DND-41 (cell line): ENCODE data around the gene MMP7.

Source experiments
- ATAC-seq: fragments of 200-7000 bp; cut with Tn5 transposase; 3 replicates; pipeline ENCODE4 v1.9.1; 2021; ENCODE audit warnings: low read depth; ENCODE audit not compliant: insufficient read depth
- DNase-seq: peaks from one replicate; pipeline ENCODE4 v3.0.0-alpha.2; 2020
- H2AFZ ChIP-seq: 2 replicates; pipeline ENCODE4 v1.6.0; 2012; ENCODE audit warnings: low read depth, low read length
- H3K27ac ChIP-seq: 2 replicates; pipeline ENCODE4 v1.5.1; 2012; ENCODE audit warnings: low read length, inconsistent platforms
- H3K27me3 ChIP-seq: fragments of 200-600 bp; sonication (generic); 2 replicates; pipeline ENCODE4 v1.6.0; 2012; ENCODE audit warnings: low read length, mild to moderate bottlenecking, inconsistent platforms; ENCODE audit not compliant: insufficient read depth, poor library complexity
- H3K36me3 ChIP-seq: 2 replicates; pipeline ENCODE4 v1.5.1; 2012; ENCODE audit warnings: low read length, inconsistent platforms; ENCODE audit not compliant: insufficient read depth
- H3K4me1 ChIP-seq: 2 replicates; pipeline ENCODE4 v1.5.1; 2012; ENCODE audit warnings: mild to moderate bottlenecking, low read length; ENCODE audit not compliant: insufficient read depth
- H3K4me2 ChIP-seq: 2 replicates; pipeline ENCODE4 v1.6.0; 2012; ENCODE audit warnings: mild to moderate bottlenecking, moderate library complexity, low read length, inconsistent platforms; ENCODE audit not compliant: insufficient read depth
- H3K4me3 ChIP-seq, 2 experiments: fragments of 200-600 bp in 1 of 2; shearing (Covaris generic) in 1 of 2; 2 replicates each; pipeline ENCODE4 v1.5.1; 2012 to 2016; ENCODE audit warnings: inconsistent platforms in 2 of 2, low read length in 2 of 2, mild to moderate bottlenecking in 2 of 2, low read depth in 1 of 2, moderate library complexity in 1 of 2
- H3K79me2 ChIP-seq: 2 replicates; pipeline ENCODE4 v1.6.0; 2012; ENCODE audit warnings: low read length, inconsistent platforms; ENCODE audit not compliant: insufficient read depth
- H3K9ac ChIP-seq: 2 replicates; pipeline ENCODE4 v1.6.0; 2012; ENCODE audit warnings: low read depth, mild to moderate bottlenecking, inconsistent platforms, low read length, moderate library complexity
- H3K9me3 ChIP-seq: 2 replicates; pipeline ENCODE4 v1.5.1; 2012; ENCODE audit warnings: low read length, moderate library complexity, mild to moderate bottlenecking, inconsistent platforms; ENCODE audit not compliant: insufficient read depth, severe bottlenecking
- H4K20me1 ChIP-seq: 2 replicates; pipeline ENCODE4 v1.6.0; 2012; ENCODE audit warnings: low read length; ENCODE audit not compliant: insufficient read depth
- EZH2 ChIP-seq: IDR thresholded peaks from 3 replicates; pipeline ENCODE4 v1.6.1; 2012; ENCODE audit warnings: borderline replicate concordance, low read depth, mild to moderate bottlenecking, moderate library complexity, low read length, inconsistent platforms; ENCODE audit not compliant: severe bottlenecking
- TF ChIP-seq, protein P1 (sequence below): IDR thresholded peaks from 2 replicates; pipeline ENCODE4 v1.5.1; 2012; ENCODE audit warnings: borderline replicate concordance, low read length, moderate library complexity, mild to moderate bottlenecking; ENCODE audit not compliant: poor library complexity, severe bottlenecking; ENCODE audit errors: extremely low read depth

Gene MMP7

DNA sequence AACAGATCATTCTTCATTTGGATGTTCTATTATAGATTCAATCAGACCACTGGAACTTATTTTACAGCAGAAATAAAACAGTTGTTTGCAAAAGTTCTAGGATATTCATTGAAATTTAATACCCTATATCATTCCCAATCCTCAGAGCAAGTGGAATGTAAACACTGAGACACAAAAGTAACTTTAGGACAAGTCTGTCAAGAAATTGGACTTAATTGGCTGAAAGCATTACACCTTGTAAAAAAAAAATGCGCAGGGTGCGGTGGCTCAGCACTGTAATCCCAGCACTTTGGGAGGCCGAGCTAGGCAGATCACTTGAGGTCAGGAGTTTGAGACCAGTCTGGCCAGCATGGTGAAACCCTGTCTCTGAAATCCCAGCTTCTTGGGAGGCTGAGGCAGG lies 48.1 kb downstream of the MMP7 start:
- DNase-seq (no peak), ATAC-seq (no peak)
- no peak for TF ChIP-seq EZH2
- TF ChIP-seq, protein P1, sequence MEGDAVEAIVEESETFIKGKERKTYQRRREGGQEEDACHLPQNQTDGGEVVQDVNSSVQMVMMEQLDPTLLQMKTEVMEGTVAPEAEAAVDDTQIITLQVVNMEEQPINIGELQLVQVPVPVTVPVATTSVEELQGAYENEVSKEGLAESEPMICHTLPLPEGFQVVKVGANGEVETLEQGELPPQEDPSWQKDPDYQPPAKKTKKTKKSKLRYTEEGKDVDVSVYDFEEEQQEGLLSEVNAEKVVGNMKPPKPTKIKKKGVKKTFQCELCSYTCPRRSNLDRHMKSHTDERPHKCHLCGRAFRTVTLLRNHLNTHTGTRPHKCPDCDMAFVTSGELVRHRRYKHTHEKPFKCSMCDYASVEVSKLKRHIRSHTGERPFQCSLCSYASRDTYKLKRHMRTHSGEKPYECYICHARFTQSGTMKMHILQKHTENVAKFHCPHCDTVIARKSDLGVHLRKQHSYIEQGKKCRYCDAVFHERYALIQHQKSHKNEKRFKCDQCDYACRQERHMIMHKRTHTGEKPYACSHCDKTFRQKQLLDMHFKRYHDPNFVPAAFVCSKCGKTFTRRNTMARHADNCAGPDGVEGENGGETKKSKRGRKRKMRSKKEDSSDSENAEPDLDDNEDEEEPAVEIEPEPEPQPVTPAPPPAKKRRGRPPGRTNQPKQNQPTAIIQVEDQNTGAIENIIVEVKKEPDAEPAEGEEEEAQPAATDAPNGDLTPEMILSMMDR = no peak
- no peak overlapping the region for H2AFZ ChIP-seq
- no peak overlapping the region for H3K9ac ChIP-seq
- H3K4me1 ChIP-seq = no peaks in the 10 kb centered on the region
- no peak overlapping the region for H3K27ac ChIP-seq
- H3K4me2 ChIP-seq = no peak overlapping the region
- no peaks in the 10 kb centered on the region for H3K79me2 ChIP-seq
- H4K20me1 ChIP-seq = no peaks in the 10 kb centered on the region
- no peaks in the 10 kb centered on the region for H3K36me3 ChIP-seq
- H3K4me3 ChIP-seq = no peak overlapping the region
- no peaks in the 10 kb centered on the region for H3K9me3 ChIP-seq
- H3K27me3 ChIP-seq = no peaks in the 10 kb centered on the region

DNA sequence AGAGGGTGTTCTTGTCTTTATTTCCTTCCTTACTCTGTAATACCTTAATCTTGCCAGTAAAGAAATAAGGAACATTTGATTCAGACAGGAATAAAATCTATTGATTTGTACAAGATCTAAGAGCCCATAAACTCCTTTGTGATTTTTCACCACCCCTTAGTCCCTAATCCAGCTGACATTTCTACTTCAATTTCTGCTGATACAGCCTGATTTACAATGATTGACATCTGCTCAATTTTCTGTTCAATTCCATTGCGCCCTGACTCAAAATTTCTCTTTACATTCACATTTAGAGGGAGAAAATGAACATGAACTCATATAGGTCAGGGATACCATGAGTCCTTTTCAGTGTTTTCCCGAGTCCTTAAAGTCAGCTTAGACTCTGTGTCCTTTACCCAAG lies 50.8 kb downstream of the MMP7 start:
- Histone ChIP-seq H3K79me2 (no peaks in the 10 kb centered on the region), H3K27ac (no peak overlapping the region)

DNA sequence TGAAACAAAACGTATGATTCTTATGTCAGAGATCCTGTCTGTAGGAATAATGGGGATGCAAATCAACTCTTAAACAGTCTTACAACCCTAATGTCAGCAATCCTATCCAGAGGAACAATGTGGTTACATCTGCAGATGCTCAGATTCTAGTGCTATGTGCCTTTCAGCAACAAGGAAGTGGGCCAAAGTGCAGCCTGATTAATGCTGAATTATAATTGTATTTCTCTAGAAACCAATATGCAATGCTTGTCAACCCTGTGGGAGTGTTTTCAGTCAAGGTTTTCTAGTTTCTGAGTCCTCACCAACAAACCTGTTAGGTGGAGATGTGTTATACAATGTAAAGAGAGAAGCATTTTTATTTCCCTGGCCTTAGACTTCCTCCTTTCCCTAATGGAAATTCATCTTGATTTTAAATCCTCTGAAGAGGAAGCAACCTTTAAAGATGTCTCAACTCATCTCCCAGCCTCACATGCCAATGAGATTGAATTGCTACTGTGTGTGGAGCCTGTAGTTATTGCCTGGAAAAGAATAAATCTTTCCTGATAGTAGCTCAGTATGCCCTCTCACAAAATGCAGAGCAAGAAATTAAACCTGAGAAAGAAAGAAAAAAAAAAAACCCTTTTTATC lies 51.8 kb downstream of the MMP7 start:
- Histone ChIP-seq H3K9ac (no peak overlapping the region), H4K20me1 (no peaks in the 10 kb centered on the region), H3K4me2 (no peak overlapping the region), H3K79me2 (no peaks in the 10 kb centered on the region), H3K9me3 (no peaks in the 10 kb centered on the region), H3K36me3 (no peaks in the 10 kb centered on the region), H2AFZ (no peak overlapping the region), H3K27me3 (no peaks in the 10 kb centered on the region), H3K27ac (no peak overlapping the region), H3K4me1 (peaks cover 11% of the 10 kb centered on the region), H3K4me3 (no peak overlapping the region)
- DNase-seq (no peak), ATAC-seq (no peak)
- TF ChIP-seq, protein P1 = no peak
- TF ChIP-seq EZH2 = no peak

More for the DNA sequence above, 50.8 kb downstream of the MMP7 start:
- DNase-seq (no peak), ATAC-seq (no peak)
- no peak overlapping the region for H3K4me2 ChIP-seq
- TF ChIP-seq EZH2 = no peak
- TF ChIP-seq, protein P1 = no peak
- no peaks in the 10 kb centered on the region for H3K36me3 ChIP-seq
- no peaks in the 10 kb centered on the region for H3K27me3 ChIP-seq
- no peaks in the 10 kb centered on the region for H4K20me1 ChIP-seq
- no peak overlapping the region for H3K4me3 ChIP-seq
- no peak overlapping the region for H3K9ac ChIP-seq
- H3K4me1 ChIP-seq = peaks cover 11% of the 10 kb centered on the region
- no peaks in the 10 kb centered on the region for H3K9me3 ChIP-seq
- no peak overlapping the region for H2AFZ ChIP-seq
